Panc1 (cell line): ENCODE results near the gene IRF7. TPM values are rescaled to one million over a fixed set of nuclear protein-coding genes. Genes with fewer than 3 reads are reported as not detected.

Experiments used
- ATAC-seq: fragments of 200-7000 bp; cut with Tn5 transposase; 2 replicates; pipeline ENCODE4 v1.9.1; 2020; ENCODE audit warnings: mild to moderate bottlenecking, moderate library complexity
- BruUV-seq: library from RNA; stranded (reverse); fragments of 400-500 nt; replicated peaks from 2 replicates; lab custom pipeline; 2021; lab: Mats Ljungman, UMichigan
- CTCF ChIA-PET: fragments of 300-600 bp; sonication (Branson Sonifier 250); formaldehyde crosslinking; loops from one replicate; lab custom pipeline; 2022; ENCODE audit warnings: antibody characterized with exemption; lab: Charles Lee
- POLR2A ChIA-PET: fragments of 300-600 bp; sonication (Branson Sonifier 250); formaldehyde crosslinking; loops from one replicate; lab custom pipeline; 2022; ENCODE audit warnings: antibody characterized with exemption; lab: Charles Lee
- DNase-seq: peaks from one replicate; pipeline ENCODE4 v3.0.0-alpha.2; 2010; ENCODE audit warnings: low read depth, low spot score
- H3K27ac ChIP-seq: 2 replicates; pipeline ENCODE4 v1.5.1; 2011; ENCODE audit warnings: mild to moderate bottlenecking, low read length, inconsistent platforms
- H3K27me3 ChIP-seq: fragments of 200-500 bp; sonication (Bioruptor generic); 2 replicates; pipeline ENCODE4 v1.6.0; 2014; ENCODE audit warnings: low read length, inconsistent platforms; ENCODE audit not compliant: control insufficient read depth, insufficient read depth
- H3K36me3 ChIP-seq: fragments of 200-500 bp; sonication (Bioruptor generic); 2 replicates; pipeline ENCODE4 v1.5.1; 2014; ENCODE audit warnings: inconsistent platforms, mild to moderate bottlenecking, low read length, moderate library complexity; ENCODE audit not compliant: control insufficient read depth, insufficient read depth
- H3K4me1 ChIP-seq: 2 replicates; pipeline ENCODE4 v1.5.1; 2011; ENCODE audit warnings: inconsistent platforms, mild to moderate bottlenecking, low read length, moderate library complexity; ENCODE audit not compliant: control insufficient read depth, insufficient read depth
- H3K4me3 ChIP-seq, 2 experiments: 2 replicates each; pipeline ENCODE4 v1.5.1; 2011 to 2012; ENCODE audit warnings: low read depth in 2 of 2, low read length in 2 of 2, mild to moderate bottlenecking in 2 of 2, inconsistent platforms in 1 of 2, moderate library complexity in 1 of 2
- H3K9me3 ChIP-seq: fragments of 200-500 bp; sonication (Bioruptor generic); 2 replicates; pipeline ENCODE4 v1.5.1; 2014; ENCODE audit warnings: low read depth, mild to moderate bottlenecking, inconsistent platforms, low read length, moderate library complexity; ENCODE audit not compliant: control insufficient read depth, insufficient read depth
- POLR2AphosphoS5 ChIP-seq: IDR thresholded peaks from 2 replicates; pipeline ENCODE4 v1.6.1; 2012; ENCODE audit warnings: mild to moderate bottlenecking, low read depth, low read length, moderate library complexity
- SIN3A ChIP-seq: IDR thresholded peaks from 2 replicates; pipeline ENCODE4 v1.6.1; 2012; ENCODE audit warnings: low read depth, mild to moderate bottlenecking, low read length, moderate library complexity, borderline replicate concordance; ENCODE audit not compliant: insufficient read depth
- TCF7L2 ChIP-seq: IDR thresholded peaks from 2 replicates; pipeline ENCODE4 v1.6.1; 2011; ENCODE audit warnings: mild to moderate bottlenecking, low read depth, low read length, inconsistent platforms
- in situ Hi-C: cut with HindIII; loops from 2 replicates; pipeline ENCODE4 v1.10.0; 2016; ENCODE audit warnings: low sequenced_read_pairs, low pct_unique_long_range_greater_than_20kb
- intact Hi-C: fragments of 100-400 bp; cut with micrococcal nuclease; formaldehyde crosslinking; loops from one replicate; pipeline ENCODE4 v1.10.0; 2022; ENCODE audit not compliant: unreplicated experiment
- total RNA-seq: library from RNA; stranded (reverse); gene quantifications from one replicate; pipeline ENCODE4 v1.2.1, GENCODE V29; 2021; ENCODE audit not compliant: unreplicated experiment
- TF ChIP-seq, protein P1 (sequence below), 2 experiments: IDR thresholded peaks; 2 replicates each; pipeline ENCODE4 v1.6.1; 2011 to 2012; ENCODE audit warnings: low read depth in 2 of 2, control low read depth in 1 of 2, low read length in 1 of 2, mild to moderate bottlenecking in 1 of 2, moderate library complexity in 1 of 2; ENCODE audit not compliant: insufficient read depth in 1 of 2

IRF7 gene
- total RNA-seq, 1 experiment from 2014 or later, result 23.9 TPM

DNA sequence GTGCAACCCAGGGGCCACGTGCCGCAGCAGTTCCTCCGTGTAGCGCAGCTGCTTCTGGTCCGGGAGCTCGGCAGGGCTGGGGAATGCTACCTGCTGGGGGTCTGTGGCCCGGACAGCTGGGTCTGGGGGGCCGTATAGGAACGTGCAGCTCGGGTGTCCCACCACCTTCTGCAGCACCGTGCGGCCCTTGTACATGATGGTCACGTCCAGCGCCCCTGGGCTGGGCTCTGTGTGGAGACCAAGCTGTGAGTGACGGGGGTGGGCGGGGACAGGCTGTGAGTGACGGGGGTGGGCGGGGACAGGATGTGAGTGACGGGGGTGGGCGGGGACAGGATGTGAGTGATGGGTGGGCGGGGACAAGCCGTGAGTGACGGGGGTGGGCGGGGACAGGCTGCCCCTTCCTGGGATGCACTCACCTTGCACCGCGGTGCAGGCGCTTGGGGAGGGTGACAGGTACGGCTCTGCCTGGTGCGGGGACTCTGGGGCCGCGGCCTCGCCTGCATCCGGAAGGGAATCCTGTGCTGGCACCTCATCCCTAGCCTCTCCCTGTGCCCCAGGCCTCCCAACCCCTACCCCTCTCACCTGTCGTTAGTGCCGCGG lies 2.3 kb downstream of the IRF7 start:
- no peak overlapping the region for H3K4me3 ChIP-seq
- intact Hi-C loops (no loop called here), in situ Hi-C loops (no loop called here)
- H3K9me3 ChIP-seq, result no peaks in the 10 kb centered on the region
- CTCF ChIA-PET, result interaction anchor here (1.2 kb wide), 1 partner anchor 58 kb away, joined by 3 read pairs; no protein-coding TSS in a partner anchor
- TF ChIP-seq, protein P1, sequence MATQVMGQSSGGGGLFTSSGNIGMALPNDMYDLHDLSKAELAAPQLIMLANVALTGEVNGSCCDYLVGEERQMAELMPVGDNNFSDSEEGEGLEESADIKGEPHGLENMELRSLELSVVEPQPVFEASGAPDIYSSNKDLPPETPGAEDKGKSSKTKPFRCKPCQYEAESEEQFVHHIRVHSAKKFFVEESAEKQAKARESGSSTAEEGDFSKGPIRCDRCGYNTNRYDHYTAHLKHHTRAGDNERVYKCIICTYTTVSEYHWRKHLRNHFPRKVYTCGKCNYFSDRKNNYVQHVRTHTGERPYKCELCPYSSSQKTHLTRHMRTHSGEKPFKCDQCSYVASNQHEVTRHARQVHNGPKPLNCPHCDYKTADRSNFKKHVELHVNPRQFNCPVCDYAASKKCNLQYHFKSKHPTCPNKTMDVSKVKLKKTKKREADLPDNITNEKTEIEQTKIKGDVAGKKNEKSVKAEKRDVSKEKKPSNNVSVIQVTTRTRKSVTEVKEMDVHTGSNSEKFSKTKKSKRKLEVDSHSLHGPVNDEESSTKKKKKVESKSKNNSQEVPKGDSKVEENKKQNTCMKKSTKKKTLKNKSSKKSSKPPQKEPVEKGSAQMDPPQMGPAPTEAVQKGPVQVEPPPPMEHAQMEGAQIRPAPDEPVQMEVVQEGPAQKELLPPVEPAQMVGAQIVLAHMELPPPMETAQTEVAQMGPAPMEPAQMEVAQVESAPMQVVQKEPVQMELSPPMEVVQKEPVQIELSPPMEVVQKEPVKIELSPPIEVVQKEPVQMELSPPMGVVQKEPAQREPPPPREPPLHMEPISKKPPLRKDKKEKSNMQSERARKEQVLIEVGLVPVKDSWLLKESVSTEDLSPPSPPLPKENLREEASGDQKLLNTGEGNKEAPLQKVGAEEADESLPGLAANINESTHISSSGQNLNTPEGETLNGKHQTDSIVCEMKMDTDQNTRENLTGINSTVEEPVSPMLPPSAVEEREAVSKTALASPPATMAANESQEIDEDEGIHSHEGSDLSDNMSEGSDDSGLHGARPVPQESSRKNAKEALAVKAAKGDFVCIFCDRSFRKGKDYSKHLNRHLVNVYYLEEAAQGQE (IDR thresholded peaks at IDR 0.05; ENCODE audit: insufficient read depth in 1 of 2, low read depth in 2 of 2, low read length in 1 of 2), result no peak
- TF ChIP-seq POLR2AphosphoS5, result peak; percentile 52
- H3K27me3 ChIP-seq, result no peaks in the 10 kb centered on the region
- BruUV-seq, result no TSS peak
- no peak overlapping the region; the same call in 1 of the 2 replicates for H3K27ac ChIP-seq
- POLR2A ChIA-PET, result interaction anchor here (0.6 kb wide), 1 partner anchor 18 kb away, joined by 8 read pairs; no protein-coding TSS in a partner anchor
- ATAC-seq, result peak; percentile 35
- DNase-seq, result no peak
- peaks cover 40% of the 10 kb centered on the region for H3K4me1 ChIP-seq
- H3K36me3 ChIP-seq, result peaks cover 23% of the 10 kb centered on the region

DNA sequence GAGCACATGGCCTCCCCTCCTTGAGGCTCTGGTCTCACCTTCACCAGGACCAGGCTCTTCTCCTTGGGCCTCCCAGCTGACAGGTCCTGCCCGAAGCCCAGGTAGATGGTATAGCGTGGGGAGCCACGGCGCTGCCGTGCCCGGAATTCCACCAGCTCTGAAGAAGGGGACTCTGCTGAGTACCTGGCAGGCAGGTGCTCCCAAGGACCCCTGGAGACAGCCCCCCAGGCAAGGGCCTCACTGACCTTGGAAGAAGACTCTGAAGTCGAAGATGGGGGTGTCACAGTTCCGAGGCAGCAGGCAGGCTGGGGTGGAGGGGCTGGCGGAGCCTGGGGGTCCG lies 2.8 kb downstream of the IRF7 start:
- in situ Hi-C loops (no loop called here), intact Hi-C loops (no loop called here)
- no peaks in the 10 kb centered on the region for H3K27me3 ChIP-seq
- CTCF ChIA-PET, result interaction anchor here (1.2 kb wide), 1 partner anchor 58 kb away, joined by 3 read pairs; no protein-coding TSS in a partner anchor
- H3K27ac ChIP-seq, result no peak overlapping the region; the same call in 1 of the 2 replicates
- H3K4me1 ChIP-seq, result peaks cover 40% of the 10 kb centered on the region
- POLR2A ChIA-PET, result no interaction called here
- DNase-seq (no peak), ATAC-seq (peak; percentile 0; the same call in 1 of the 2 replicates)
- no peaks in the 10 kb centered on the region for H3K9me3 ChIP-seq
- H3K36me3 ChIP-seq, result peaks cover 25% of the 10 kb centered on the region
- TF ChIP-seq TCF7L2, result no peak
- BruUV-seq, result no TSS peak
- H3K4me3 ChIP-seq, result no peak overlapping the region

GRCh38 chr11:612201-612960 lies 3.4 kb downstream of the IRF7 start:
- TF ChIP-seq, protein P1 (IDR thresholded peaks at IDR 0.05; ENCODE audit: insufficient read depth in 1 of 2, low read depth in 2 of 2, low read length in 1 of 2), result no peak
- 0 out of 2 replicates have a peak, but pooled peaks have one; percentile 52 for TF ChIP-seq SIN3A
- Histone ChIP-seq H3K27ac (peak overlapping the region; percentile 23; the same call in 1 of the 2 replicates), H3K9me3 (no peaks in the 10 kb centered on the region), H3K4me1 (peaks cover 40% of the 10 kb centered on the region), H3K36me3 (peaks cover 25% of the 10 kb centered on the region), H3K4me3 (no peak overlapping the region), H3K27me3 (no peaks in the 10 kb centered on the region)
- DNase-seq, result no peak
- POLR2A ChIA-PET, result interaction anchor here (0.5 kb wide), 1 partner anchor 99 kb away, joined by 8 read pairs; no protein-coding TSS in a partner anchor
- CTCF ChIA-PET, result interaction anchor here (0.8 kb wide), 1 partner anchor 56 kb away, joined by 3 read pairs; no protein-coding TSS in a partner anchor
- no TSS peak for BruUV-seq
- intact Hi-C loops (no loop called here), in situ Hi-C loops (no loop called here)
- ATAC-seq, result peak; percentile 11
